Neural progenitor cell (in vitro differentiated cells): Measurements from ENCODE around the gene MYO16.

ENCODE experiments used
- CTCF ChIP-seq: fragments of 200-600 bp; sonication (generic); IDR thresholded peaks from 2 replicates; pipeline ENCODE4 v1.5.1; 2017; ENCODE audit warnings: antibody characterized with exemption, mild to moderate bottlenecking
- EZH2 ChIP-seq: fragments of 200-600 bp; sonication (generic); IDR thresholded peaks from 2 replicates; pipeline ENCODE4 v1.6.1; 2017; ENCODE audit warnings: antibody characterized with exemption, mild to moderate bottlenecking, moderate library complexity
- EZH2phosphoT487 ChIP-seq: fragments of 200-600 bp; sonication (generic); IDR thresholded peaks from 2 replicates; pipeline ENCODE4 v1.6.1; 2017; ENCODE audit warnings: antibody characterized with exemption

- TF ChIP-seq CTCF, result no peak
- no peak for TF ChIP-seq EZH2phosphoT487
- TF ChIP-seq EZH2, result no peak
Measured at GRCh38 chr13:109226631-109227030, 597.2 kb downstream of the MYO16 start.
